ENCODE data around the gene TP53TG3C. TPM values are rescaled to one million over a fixed set of nuclear protein-coding genes. Genes with fewer than 3 reads are reported as not detected.
"Not testable (repeated sequence)": the region's sequence is repeated elsewhere in the genome, so short reads cannot be mapped to it uniquely, and the experiment has no call there.

The TP53TG3C gene
- not detected for total RNA-seq

- intact Hi-C loops (cut with DNase I); H3K36me3 ChIP-seq; H3K27ac ChIP-seq; H3K4me3 ChIP-seq; H3K27me3 ChIP-seq; H3K9me3 ChIP-seq; H3K4me1 ChIP-seq; DNase-seq; H3K9ac ChIP-seq (ENCODE audit: low read depth in 2 of 2, low read length in 2 of 2): not testable (repeated sequence)
Measured at GRCh38 chr16:33193926-33194325, at the start of gene TP53TG3C. TSS of gene TP53TG3C (plus strand) at chr16:33194226. CDS start at chr16:33194294, 68 bp downstream.

Other genes starting within 250 kb of the TP53TG3C start
- not detected for gene TP53TG3E, start 110.1 kb downstream of the TP53TG3C start, total RNA-seq
- gene TP53TG3B, start 166.6 kb downstream of the TP53TG3C start, total RNA-seq = not detected